Measurements from ENCODE around the gene SND1.
"Not testable (repeated sequence)": the region's sequence is repeated elsewhere in the genome, so short reads cannot be mapped to it uniquely, and the experiment has no call there.

SND1 gene

DNA sequence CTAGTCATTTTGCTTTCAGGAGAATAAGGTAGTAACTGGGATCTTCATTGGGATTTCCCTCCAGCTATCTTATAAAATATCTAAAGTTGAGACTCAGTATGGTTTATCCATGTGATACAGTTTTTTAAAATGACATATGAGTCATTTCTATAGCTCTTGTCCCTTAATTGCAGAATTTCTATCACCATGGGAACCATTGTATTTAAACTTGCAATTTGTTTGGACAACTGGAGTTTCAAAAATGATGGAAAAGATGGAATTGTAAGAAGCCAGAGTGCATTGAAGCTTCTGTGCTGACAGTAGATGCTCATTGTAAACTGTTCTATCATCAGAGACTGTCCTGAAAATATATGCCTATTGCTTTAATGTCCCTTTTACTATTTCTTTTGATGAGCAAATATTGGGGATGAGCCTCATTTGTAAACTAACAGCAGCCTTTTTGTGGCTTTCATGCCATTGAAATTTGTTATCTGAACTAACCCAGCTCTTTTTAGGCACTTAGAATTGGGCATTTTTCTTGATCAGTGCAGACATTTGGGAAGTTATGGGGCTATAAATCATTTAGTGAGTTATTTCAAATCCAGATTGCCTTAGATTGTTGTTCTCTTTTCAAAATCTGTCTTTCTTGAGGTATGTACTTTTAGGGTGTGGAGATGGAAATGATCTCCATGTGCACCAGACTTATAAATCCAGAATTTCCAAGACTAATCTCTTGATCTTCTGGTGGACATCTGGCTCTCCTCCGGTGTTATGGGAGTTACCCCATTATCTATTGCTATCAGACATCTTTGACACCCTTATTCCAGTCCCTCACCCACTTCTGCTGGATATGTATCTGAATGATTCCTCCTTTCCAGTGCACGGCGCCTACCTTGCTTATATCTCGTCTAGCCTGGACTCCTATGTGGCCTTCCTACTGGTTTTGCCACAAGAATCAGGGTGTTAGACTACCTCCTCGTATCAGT, 159.0 kb downstream of the SND1 start:
- DNase-seq, result no peak

DNA sequence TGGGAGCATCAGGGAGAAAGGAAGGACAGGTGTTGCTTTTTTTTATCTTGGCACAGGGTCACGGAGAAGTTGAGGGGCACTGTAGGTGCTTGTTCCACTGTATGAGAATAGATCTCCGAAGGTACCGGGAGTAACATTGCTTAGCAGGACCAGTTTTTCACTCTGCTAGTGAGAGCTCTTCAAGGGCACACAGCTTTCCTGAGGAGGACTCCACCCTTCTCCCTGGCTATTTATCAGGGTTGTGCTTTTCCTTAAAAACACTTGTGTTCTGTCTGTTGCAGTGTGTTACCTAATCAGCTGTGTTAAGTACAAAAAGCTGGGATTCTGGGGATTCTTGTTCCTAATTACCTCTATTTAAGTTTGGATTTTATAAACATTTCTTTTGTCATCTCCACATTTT, 160.5 kb downstream of the SND1 start:
- DNase-seq, result no peak

DNA sequence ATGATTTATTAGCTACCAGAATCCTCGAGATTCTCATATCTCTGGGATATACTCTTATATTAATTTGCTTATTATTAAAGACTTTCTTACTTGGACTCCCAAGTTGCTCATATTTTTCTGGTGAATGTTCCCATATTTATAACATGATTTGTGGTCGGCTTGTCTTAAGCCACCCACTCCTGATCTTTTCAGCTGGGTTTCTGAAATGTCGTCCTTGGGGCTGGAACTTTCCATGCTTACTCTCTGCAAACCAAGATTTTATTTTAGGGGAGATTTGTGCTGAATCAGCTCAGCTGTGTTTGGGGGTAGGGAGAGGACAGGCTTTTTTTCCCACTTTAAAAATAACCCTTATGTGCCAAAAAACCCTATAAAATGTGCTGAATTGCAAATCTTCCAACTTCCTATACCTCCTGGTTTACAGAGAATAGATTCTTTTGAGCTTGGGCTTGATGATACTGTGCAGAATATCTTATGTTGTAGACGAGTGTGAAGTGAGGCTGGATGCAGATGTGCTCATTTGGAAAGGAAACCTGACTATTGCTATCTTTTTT, 162.1 kb downstream of the SND1 start:
- DNase-seq, result no peak

DNA sequence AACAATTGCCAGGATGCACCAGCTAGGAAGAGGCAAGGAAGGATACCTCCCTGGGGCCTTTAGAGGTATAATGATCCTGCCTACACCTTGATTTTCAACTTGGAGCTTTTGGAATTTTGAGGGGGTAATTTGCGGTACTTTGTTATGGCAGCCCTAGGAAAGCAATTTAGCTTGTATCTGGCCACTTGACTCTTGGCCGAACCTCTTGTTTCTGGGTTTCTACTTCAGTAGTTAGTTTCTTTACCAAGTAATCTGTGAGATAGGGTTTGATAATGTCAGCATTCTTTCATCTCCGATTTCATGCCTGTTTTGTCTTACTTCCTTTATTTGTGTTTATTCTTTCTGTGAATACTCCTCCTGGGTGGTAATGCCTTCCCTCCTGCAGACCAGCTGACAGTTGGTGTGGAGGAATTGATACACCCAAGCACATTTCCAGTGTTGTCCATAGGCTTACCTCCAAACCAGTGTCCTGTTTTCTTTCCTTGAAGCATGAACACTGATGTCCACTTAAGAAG, 163.7 kb downstream of the SND1 start:
- no peak for DNase-seq

DNA sequence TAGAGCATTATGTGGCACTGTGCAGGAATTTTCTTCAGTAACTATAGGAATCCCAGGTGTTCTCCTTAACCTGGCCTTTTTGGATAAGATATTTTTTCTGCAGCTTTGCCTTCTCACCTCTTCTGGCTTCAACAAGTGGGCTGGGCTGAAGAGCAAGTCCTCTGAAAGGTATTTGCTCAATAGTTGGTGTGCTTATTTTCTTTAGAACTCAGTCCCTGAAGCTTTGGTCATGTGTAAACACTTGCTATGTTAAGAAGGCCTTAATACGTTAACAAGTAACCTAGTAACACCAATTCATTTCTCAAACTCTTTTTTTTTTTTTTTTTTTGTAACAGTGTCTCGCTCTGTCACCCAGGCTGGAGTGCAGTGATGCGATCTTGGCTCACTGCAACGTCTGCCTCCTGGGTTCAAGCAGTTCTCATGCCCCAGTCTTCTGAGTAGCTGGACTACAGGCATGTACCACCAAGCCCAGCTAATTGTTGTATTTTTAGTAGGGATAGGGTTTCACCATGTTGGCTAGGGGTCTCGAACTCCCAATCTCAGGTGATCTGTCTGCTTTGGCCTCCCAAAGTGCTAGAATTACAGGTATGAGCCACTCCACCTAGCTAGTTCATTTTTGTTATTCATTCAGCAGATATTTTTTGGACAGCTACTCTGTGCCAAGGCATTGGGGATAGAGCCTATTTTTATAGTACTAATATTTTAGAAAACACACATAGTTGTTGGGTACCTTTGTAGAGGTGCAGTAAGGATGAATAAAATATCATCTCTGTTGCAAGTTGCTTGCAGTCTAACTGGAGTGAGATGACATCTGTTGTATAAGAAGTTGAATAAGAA, 164.6 kb downstream of the SND1 start:
- no peak for DNase-seq

DNA sequence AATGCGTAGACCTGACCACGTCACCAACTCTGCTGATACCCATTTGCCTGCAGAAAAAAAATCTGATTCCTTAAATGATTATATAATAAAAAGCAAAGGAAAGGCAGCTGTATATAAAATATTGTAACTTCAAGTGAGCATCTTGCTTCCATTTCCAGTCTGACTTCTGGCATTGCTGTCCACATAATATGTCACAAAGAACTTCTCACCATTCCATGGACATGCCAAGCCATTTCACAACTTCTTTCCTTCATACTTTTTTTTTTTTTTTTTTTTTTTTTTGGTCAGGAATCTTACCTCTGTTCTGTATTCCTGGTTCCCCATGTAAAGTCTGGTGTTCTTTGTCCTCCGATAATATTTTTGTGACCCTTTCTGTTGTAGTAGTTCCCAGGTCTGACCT, 165.5 kb downstream of the SND1 start:
- no peak for DNase-seq

DNA sequence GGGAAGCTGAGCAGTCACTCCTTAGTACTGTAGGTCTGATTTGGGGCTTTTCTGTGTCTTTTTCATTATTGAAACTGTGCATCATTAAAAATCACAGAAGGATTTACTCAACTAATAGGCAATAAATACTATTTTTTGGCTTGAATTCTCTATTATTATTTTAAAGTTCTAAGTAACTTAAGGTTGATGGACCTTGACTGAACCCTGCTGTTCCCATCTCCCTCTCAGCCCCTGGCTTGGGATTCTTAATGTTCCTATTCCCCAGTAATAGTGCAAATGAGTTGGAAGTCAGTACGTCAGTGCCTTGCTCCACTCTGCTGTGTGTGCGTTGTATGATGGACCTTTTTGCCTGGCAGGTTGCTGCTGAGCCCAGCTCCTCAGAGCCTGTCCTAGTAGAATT, 166.3 kb downstream of the SND1 start:
- DNase-seq, result no peak

DNA sequence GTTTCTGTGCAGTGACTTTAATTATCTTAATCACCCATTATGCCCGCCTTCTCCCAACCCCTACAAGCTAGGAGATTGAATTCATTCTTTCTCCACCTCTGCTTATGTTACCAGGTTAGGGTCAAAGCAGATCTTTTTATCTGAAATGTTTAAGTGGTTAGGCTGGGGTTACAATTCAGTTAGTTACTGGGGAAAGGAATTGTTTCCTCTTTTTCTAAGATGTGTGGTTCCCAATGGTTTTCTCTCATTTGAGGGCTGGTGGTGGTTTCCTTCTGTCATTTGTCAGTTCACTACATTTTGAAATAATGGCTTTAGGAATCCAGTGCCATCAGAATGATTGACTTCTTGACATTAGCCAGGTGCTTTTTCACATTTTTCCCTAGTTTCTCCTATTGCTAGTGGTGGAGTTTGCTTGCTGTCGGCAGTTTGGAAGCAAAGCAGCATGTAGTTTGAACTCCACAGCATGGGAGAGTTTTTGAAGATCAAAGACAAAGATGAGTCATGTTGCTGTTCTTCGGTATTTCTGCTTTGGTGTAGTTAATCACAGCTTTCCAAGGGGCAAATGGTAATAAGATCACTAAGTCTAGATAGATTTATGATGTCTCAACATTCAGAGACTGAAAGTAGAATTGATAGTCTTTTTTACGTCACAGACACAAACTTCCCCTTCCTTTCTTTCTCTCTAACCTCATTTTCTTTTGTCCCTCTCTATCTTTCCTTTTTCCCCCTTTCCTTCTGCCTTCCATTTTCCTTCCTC, 168.2 kb downstream of the SND1 start:
- no peak for DNase-seq

DNA sequence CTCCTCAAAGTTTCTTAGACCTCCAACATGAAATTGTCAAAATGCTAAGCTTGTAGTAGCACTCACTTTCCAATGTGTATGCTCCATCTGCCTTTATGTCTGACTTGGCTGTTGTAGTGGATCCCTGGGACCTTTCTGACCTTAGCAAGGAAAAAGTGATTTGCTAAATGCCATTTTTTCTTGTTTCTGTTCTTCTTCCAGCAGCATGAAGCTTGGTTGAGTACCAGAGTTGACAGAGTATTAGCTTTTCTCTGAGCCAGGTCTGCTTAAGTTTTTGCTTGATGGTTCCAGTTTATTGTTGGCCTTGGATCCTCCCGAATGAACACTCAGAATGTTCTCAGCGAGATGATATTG, 168.7 kb downstream of the SND1 start:
- DNase-seq, result no peak

DNA sequence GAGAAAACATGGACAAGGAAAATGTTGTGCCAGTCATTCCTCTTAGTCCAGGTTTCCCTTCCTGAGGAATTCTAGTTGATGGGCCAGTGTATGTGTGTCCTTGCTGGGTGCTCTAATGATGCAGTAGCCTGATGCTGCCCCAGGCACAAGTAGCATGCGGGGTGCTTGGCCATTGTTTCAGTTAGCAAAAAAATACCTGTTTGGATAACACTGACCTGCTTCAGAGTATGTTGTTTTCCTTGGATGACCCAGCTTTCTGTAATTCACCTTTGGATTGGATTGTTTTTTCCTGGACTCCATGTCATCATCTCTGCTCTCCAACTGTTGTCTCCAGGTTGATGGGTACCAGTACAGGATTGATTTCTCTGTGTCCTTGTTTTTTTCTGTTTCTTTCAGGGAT, 169.2 kb downstream of the SND1 start:
- DNase-seq, result no peak

DNA sequence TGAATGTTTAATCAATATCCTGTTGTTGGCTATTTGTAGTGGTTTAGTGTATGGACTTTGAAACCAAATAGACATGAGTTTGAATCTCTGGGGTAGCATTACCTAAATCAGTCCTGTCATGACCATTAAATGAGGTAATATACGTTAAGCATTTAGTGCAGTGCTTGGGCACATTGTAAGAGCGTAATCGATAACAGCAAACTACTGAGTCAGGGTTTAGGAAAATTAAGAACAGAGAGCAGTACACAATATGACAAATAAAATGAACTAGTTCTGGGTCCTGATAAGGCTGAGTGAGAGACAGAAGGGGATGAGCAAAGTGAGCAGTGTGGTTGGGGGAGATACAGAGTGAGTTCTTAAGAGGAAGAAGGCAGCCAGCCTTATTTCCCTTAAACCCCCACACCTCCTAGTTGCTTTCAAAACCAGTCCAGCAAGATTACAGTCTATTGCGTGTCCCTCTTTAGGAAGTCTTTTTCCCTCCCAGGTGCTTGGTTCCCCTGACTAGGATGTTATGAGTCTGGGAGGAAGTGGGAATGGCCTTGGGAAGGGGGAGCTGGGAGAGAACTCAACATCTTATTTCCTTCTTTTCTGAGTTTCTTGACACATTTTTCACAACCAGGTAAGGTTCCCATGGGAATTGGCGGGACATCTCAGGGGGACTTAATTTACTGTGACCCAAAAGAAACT, 171.0 kb downstream of the SND1 start:
- no peak for DNase-seq

DNA sequence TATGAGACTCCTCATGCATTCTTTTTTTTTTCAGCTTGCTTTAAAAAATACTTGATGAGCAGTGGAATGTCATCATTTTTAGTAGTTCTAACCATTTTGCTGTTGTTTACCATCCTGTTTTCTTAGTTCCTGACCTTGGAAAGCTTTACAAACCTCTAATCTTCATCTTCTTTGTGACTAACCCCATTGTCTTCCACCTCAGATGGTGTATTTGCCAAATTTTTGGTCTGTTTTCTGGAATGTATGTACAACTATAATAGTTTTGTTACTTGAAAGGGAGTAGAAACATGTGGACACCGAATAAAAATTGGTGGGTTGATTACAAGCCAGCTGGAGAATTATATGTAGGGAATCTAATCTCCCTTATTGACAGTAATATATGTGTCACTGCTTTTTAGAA, 172.7 kb downstream of the SND1 start:
- no peak for DNase-seq

DNA sequence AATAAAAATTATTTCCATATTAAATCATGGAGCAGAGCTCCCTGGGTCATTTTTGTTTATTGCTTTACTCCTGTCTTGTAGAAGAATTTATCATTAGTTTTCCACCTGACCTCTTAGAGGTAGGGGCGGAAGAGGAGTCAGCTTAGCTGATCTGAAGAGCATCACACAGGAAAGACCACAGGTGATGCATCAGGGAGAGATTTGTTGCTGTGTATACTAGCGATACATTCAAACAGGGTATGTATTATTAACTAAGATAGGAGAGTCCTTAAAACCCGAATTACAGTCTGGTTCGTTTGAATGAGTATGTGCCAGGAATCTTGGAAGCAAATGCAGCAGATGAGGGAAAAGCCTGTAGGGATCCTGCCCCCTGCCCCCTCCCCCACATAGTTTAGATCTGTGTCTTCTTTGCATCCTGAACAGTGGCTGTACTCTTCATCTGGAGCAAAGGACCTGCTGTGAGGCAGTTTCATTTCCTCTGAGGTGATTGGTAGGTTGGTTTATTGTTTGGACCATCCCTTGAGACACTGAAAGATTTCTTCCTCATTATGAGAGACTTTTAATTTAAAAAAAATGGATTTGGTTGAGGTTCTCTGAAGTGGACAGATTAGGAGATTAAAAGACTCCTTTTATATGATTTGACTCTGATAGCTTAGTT, 177.0 kb downstream of the SND1 start:
- no peak for DNase-seq

DNA sequence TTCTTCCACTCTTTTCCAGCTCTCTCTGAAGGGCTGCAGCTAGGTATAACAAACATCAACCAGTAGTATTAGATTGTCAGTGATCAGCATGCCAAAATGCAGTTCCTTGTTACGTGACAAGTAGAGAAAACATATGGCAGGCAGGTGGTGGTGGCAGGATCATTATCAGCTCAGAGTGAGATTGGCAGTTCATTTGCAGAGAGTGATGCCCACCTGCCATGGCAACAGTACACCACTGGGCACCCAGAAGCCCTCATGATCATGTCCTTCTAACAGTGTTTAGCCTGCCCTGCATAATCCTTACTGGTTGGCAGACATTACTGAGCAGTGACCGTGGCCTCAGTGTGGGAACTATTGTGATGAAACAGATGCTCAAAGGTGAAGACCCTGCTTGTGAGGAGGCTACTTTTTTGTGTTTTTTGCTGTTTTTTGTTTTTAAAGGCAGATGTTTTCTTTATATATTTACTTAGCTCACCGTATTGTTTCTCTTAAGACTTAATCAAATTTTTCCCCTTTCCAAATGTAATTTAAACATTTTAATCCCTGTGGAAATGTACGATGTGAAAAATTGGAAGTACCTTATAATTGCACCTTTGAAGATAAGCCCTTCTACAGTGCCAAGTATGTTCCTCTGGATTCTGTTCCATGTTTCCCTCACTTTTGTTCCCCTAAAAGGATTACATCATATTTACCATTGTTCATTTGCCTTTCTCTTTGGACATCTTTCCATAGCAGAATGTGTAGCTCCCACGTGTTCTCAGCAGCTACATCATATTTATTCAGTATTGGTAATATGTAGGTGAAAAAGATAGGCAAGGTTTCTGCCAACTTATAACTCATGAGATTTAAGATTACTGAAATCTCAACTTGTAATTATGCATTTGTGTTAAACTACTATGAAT, 179.6 kb downstream of the SND1 start:
- DNase-seq, result peak; percentile 51

DNA sequence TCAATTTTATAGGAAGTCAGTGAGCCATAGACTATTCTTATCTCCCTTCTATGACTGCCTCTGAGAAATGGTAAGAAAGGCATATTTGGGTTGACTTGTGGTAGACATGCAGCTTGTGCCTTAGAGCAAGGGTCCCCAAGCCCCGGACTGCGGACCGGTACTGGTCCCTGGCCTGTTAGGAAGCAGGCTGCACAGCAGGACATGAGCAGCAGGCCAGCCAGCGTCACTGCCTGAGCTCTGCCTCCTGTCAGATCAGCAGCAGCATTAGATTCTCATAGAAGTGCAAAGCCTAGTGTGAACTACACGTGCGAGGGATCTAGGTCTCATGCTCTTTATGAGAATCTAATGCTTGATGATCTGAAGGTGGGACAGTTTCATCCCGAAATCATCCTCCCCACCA, 180.6 kb downstream of the SND1 start:
- no peak for DNase-seq

DNA sequence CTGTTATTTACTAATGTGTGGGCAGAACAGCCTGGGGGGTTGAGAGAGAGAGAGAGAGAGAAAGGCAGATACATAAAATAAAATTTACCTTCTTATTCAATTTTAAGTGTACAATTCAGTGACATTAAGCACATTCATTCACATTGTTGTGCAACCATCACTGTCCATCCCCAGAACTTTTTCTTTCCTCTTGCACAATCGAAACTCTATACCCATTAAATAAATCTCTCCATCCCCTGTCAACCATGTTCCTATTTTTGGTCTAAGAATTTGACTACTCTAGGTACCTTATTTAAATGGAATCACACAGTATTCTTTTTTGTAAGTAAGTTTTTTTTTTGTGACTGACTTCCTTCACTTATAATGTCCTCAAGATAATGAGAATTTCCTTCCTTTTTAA, 181.6 kb downstream of the SND1 start:
- no peak for DNase-seq

DNA sequence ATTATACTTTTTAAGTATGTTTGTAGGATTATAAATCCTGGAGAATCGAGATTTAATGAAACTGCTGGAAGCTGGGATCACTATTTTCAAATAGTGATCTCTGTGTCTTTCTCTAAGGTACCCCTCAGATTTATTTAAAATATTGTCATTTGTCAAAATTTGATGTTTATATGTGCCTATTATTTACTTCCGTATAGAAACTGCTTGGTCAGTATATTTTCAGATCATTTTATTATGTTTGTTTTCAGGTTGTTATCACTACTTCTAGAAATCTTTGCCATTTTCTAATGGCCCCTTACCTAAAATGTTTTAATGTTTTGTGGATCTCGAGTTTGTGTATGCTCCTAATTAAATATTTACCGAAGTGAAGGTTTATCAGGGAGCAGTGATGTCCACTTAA, 183.7 kb downstream of the SND1 start:
- DNase-seq, result no peak

DNA sequence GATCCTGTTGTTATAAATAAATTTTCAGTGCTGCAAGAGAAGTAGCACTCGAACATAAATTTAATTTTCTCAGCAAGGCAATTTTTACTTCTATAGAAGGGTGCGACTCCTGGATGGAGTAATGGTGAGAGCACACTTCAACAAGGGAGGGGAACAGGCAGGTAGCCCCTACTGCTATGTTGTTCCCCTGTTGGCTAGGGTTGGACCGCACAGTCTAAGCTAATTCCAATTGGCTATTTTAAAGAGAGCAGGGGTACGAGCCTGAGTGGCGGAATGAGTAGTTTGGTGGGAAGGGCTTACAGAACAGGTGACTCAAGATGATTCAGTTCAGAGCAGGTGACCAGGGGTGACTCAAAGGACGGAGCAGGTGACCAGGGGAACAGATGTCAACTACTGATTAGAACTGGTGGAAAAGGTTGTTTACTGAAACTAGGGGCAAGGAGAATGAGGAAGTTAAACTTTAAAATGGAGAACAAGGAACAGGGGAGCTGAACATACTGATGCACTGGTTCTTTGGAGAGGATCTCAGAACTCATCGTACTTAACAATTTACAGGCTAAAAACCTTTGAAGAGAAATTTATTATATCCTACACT, 185.9 kb downstream of the SND1 start:
- not testable (repeated sequence) for DNase-seq

DNA sequence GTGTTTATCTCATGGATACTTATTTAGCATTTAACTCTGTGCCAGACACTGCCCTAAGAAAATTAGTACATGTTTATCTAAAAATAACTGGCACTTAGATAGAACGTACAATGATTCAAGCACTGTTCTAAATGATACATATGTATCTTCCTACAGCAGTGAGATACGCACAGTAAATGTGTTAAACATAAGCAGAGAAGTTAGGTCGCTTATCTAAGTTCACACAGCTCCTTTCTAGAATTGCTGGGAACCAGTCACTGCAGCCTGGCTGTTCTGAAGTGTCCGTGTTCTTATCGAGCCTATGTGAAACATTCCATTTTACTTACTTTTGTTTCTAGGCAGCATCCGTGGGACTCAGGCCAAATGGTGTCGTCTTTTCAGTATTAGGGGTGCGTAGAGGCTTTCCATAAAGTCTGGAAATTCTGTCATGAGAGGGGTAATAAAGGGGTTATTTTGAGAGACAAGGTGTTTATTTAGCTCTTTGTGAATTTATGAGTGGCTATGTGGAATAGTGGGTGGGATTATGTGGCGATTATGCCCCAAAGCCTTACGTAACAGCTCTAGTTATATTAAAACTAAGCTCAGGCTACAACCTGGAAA, 186.9 kb downstream of the SND1 start:
- no peak for DNase-seq
